ENCODE measurements around the gene TBC1D22A. TPM values are rescaled to one million over a fixed set of nuclear protein-coding genes. Genes with fewer than 3 reads are reported as not detected.

The TBC1D22A gene
- total and polyA plus RNA-seq, 8 donors, result 14.4 to 33.5 (median 15.7) TPM

DNA sequence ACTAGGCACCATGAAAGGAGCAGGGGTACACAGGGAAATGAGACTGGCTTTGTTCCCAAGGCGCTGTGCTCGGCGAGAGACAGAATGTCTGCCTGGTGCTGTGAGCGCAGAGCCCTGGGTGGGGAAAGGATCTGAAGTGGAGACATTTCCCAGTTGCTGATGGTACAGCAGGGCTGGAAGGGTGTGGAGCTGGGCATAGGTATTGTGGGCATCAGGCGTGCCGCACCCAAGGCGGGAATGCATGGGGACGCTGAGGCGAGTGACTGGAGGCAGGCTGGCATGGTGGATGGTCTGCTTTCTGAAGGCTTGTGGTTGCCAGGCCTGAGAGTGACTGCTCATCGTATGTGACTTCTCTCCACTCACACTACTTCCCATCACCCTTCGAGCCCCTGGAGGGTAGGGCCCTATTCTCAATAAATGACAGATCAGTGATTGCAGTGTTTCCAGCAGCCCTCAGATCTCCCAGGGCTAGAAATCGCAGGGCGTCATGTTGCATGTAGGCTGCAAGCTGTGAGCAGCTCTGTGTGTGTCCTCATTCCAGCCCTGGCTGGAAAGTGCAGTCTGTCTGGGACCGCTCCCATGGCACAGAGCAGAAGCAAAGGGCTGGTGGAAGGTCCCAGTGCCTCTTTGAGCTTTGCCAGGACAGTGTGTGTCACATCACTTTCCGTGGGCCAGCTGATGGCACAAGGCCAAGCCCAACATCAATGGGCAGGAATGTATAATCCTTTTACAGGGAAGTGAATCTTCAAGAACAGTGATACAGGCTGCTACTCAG, 67.7 kb downstream of the TBC1D22A start:
- Histone ChIP-seq H3K4me3 (no peak overlapping the region), H3K27me3 (no peaks in the 10 kb centered on the region), H3K36me3 (peaks cover 0 to 6% of the 10 kb centered on the region in 2 donors), H3K9me3 (peaks cover 0 to 7% of the 10 kb centered on the region in 2 donors), H3K4me1 (peaks cover 12 to 41% of the 10 kb centered on the region in 2 donors), H3K27ac (peak overlapping the region in 1 of 2 donors; percentile 13)
- TF ChIP-seq, protein P1, sequence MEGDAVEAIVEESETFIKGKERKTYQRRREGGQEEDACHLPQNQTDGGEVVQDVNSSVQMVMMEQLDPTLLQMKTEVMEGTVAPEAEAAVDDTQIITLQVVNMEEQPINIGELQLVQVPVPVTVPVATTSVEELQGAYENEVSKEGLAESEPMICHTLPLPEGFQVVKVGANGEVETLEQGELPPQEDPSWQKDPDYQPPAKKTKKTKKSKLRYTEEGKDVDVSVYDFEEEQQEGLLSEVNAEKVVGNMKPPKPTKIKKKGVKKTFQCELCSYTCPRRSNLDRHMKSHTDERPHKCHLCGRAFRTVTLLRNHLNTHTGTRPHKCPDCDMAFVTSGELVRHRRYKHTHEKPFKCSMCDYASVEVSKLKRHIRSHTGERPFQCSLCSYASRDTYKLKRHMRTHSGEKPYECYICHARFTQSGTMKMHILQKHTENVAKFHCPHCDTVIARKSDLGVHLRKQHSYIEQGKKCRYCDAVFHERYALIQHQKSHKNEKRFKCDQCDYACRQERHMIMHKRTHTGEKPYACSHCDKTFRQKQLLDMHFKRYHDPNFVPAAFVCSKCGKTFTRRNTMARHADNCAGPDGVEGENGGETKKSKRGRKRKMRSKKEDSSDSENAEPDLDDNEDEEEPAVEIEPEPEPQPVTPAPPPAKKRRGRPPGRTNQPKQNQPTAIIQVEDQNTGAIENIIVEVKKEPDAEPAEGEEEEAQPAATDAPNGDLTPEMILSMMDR (IDR thresholded peaks at IDR 0.05), result no peak
- DNase-seq (peak in 1 of 4 donors; percentile 60), ATAC-seq (peak; percentile 27)
- intact Hi-C loops (cut with DNase I), result no loop called here

DNA sequence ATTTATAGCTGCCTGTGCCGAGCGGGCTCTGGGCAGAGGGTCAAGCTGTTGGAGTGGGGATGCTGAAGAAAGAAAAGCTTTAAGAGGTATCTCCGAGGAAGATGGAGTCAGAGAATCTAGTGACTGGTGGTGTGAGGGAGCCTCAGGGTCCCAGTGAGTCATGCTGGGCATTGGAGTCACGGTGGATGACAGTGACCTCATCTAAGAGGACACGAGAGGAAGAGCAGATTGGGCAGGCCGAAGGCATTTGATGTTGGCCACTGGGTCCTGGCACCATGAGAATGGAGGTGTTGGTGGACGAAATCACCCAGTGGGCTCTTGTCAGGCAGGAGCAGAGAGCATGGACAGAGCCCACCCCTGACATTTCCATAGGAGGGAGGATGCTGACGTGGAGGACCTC, 68.4 kb downstream of the TBC1D22A start:
- TF ChIP-seq, protein P1 (IDR thresholded peaks at IDR 0.05), result no peak
- Histone ChIP-seq H3K4me1 (peaks cover 12 to 41% of the 10 kb centered on the region in 2 donors), H3K27me3 (no peaks in the 10 kb centered on the region), H3K9me3 (peaks cover 0 to 14% of the 10 kb centered on the region in 2 donors), H3K4me3 (no peak overlapping the region), H3K27ac (no peak overlapping the region), H3K36me3 (peaks cover 0 to 6% of the 10 kb centered on the region in 2 donors)
- ATAC-seq (no peak), DNase-seq (no peak)
- intact Hi-C loops (cut with DNase I), result no loop called here

DNA sequence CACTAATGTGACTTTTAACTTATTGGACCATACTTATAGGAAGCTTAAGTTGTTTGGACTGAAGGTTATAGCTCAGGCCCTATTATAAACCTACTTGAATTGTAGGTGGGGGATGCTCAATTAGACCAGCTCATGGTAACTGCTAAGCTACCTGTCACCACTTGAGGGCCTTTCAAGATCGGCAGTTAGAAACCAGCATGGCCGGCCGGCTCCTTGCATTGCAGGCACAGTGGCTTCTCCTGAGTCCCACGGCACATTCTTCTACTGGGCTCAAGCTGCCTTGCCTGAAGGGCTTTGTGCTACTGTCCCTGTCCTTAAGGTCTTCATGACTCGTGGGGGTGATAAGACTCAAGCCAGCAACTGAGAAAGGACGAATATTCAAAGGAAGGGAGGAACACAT, 70.8 kb downstream of the TBC1D22A start:
- DNase-seq, result peak in 1 of 4 donors; percentile 79
- no peaks in the 10 kb centered on the region for H3K36me3 ChIP-seq
- TF ChIP-seq, protein P1 (IDR thresholded peaks at IDR 0.05), result peak in 1 of 2 donors; percentile 13
- H3K27ac ChIP-seq, result no peak overlapping the region
- no peaks in the 10 kb centered on the region for H3K27me3 ChIP-seq
- ATAC-seq, result peak; percentile 67
- H3K9me3 ChIP-seq, result peaks cover 0 to 17% of the 10 kb centered on the region in 2 donors
- peaks cover 12 to 41% of the 10 kb centered on the region in 2 donors for H3K4me1 ChIP-seq
- intact Hi-C loops (cut with DNase I), result no loop called here
- H3K4me3 ChIP-seq, result no peak overlapping the region

DNA sequence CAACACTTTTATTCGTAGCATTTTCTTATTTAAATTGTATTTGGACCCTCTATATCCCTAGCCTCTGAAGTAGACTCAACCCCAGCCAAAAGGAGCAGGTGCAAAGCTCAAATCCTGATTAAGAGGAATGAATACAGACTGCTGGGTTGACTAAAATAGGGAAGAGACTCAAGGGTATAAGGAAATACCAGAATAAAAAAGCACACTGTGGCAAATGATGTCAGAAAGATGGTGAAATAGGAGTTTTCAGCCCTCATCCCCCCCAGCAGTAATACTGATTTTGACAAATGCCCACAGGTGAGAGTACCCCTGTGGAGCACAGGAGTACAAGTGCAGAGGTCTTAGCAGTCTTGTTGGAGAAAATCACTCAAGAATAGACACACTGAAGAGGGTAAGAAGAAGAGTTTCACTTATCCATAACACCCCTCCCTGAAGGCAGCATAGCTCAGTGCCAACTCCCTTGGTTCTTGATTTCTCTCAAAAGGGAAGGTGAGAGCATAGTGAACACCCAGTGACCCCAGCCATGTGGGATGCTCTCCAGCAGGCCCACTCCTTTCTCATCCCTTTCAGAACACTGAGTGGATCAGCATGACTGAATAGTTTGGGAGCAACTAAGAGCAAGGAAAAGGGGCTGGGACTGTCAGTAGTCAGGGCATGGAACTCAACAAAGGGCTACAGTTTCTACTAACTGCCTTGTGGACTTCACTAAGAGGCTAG, 71.7 kb downstream of the TBC1D22A start:
- peak overlapping the region in 1 of 2 donors; percentile 6 for H3K27ac ChIP-seq
- no peak overlapping the region for H3K4me3 ChIP-seq
- peaks cover 7 to 37% of the 10 kb centered on the region in 2 donors for H3K4me1 ChIP-seq
- intact Hi-C loops (cut with DNase I), result no loop called here
- ATAC-seq (peak; percentile 18), DNase-seq (no peak)
- H3K27me3 ChIP-seq, result no peaks in the 10 kb centered on the region
- TF ChIP-seq, protein P1 (IDR thresholded peaks at IDR 0.05), result no peak
- H3K9me3 ChIP-seq, result peaks cover 0 to 17% of the 10 kb centered on the region in 2 donors
- no peaks in the 10 kb centered on the region for H3K36me3 ChIP-seq

DNA sequence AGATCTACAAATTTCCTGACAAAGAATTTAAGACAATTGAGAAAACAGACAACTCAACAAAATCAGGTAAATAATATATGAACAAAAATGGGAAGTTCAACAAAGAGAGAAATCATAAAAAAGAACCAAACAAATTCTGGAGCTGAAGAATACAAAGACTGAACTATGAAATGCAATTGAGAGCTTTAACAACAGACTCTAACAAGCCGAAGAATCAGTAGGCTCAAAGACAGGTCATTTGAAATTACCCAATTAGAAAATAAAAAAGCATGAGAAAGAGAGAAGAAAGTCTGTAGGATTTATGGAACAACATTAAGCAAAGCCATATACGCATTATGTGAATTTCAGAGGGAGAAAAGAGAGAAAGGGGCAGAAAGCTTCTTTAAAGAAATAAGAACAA, 72.8 kb downstream of the TBC1D22A start:
- Histone ChIP-seq H3K9me3 (peaks cover 0 to 17% of the 10 kb centered on the region in 2 donors), H3K36me3 (no peaks in the 10 kb centered on the region), H3K27ac (no peak overlapping the region), H3K27me3 (no peaks in the 10 kb centered on the region), H3K4me3 (no peak overlapping the region), H3K4me1 (peaks cover 0 to 25% of the 10 kb centered on the region in 2 donors)
- TF ChIP-seq, protein P1 (IDR thresholded peaks at IDR 0.05), result no peak
- DNase-seq, result no peak
- no peak for ATAC-seq
- intact Hi-C loops (cut with DNase I), result no loop called here

Data from left lung (tissue), 10 donors.